H1 (cell line): ENCODE results near the gene ST6GALNAC3. TPM values are rescaled to one million over a fixed set of nuclear protein-coding genes. Genes with fewer than 3 reads are reported as not detected.

Experiments used
- CEBPB ChIP-seq: IDR thresholded peaks from 2 replicates; pipeline ENCODE4 v1.6.1; 2012; ENCODE audit warnings: low read depth, low read length
- CTBP2 ChIP-seq: IDR thresholded peaks from 2 replicates; pipeline ENCODE4 v1.7.0; 2011; ENCODE audit warnings: borderline replicate concordance, mild to moderate bottlenecking, moderate library complexity, mixed read lengths, low read length; ENCODE audit not compliant: insufficient read depth, insufficient read length
- POLR2A ChIP-seq, 2 experiments: IDR thresholded peaks; 1 replicate in 1 of 2; 2 replicates in 1 of 2; pipeline ENCODE4 v1.6.1; 2011; ENCODE audit warnings: low read depth in 2 of 2, low read length in 2 of 2, mild to moderate bottlenecking in 2 of 2; ENCODE audit errors: control extremely low read depth in 1 of 2
- SAP30 ChIP-seq: fragments of 300-600 bp; sonication (generic); IDR thresholded peaks from 2 replicates; pipeline ENCODE4 v1.7.1; 2012; ENCODE audit warnings: low read length, moderate library complexity, mild to moderate bottlenecking, inconsistent platforms; ENCODE audit not compliant: insufficient read depth, insufficient replicate concordance
- SIN3A ChIP-seq, 2 experiments: IDR thresholded peaks in 1 of 2; conservative IDR thresholded peaks in 1 of 2; 2 replicates each; pipeline ENCODE4 v1.6.1; 2011 to 2012; ENCODE audit warnings: low read length in 2 of 2, improper control_type of control experiment in 1 of 2, low read depth in 1 of 2, mild to moderate bottlenecking in 1 of 2
- SIX5 ChIP-seq: IDR thresholded peaks from 2 replicates; pipeline ENCODE4 v1.6.1; 2011; ENCODE audit warnings: mild to moderate bottlenecking, low read depth, low read length
- SP4 ChIP-seq: IDR thresholded peaks from 2 replicates; pipeline ENCODE4 v1.6.1; 2012; ENCODE audit warnings: low read length, inconsistent platforms
- ZNF274 ChIP-seq: IDR thresholded peaks from 2 replicates; pipeline ENCODE4 v1.7.0; 2012; ENCODE audit warnings: low read length, borderline replicate concordance; ENCODE audit errors: extremely low read depth
- polyA plus RNA-seq, 7 experiments: library from polyadenylated mRNA; depleted of rRNA in 3 of 7; stranded (reverse) in 5 of 7; unstranded in 2 of 7; fragments of >200 nt in 5 of 7; fragments of 200-250 nt in 2 of 7; gene quantifications; 1 replicate in 5 of 7; 2 replicates in 1 of 7; 4 replicates in 1 of 7; pipeline versions ENCODE4 v1.2.1 to v1.2.3, GENCODE V29; 2011 to 2013; ENCODE audit warnings: missing spikeins in 2 of 7, mixed read lengths in 2 of 7
- total RNA-seq: library from RNA; stranded (reverse); fragmentation: NEBNext Ultra II Directional; extraction: Animal tissue kit (Norgen Biotek cat#: 25700); gene quantifications from 2 replicates; pipeline ENCODE4 v1.2.1, GENCODE V29; 2021
- TF ChIP-seq, protein P1 (sequence below): fragments of 300-600 bp; sonication (generic); IDR thresholded peaks from 2 replicates; pipeline ENCODE4 v1.7.1; 2012; ENCODE audit warnings: low read length, moderate library complexity, mild to moderate bottlenecking, inconsistent platforms; ENCODE audit not compliant: insufficient replicate concordance
- TF ChIP-seq, protein P2 (sequence below): IDR thresholded peaks from 2 replicates; pipeline ENCODE4 v1.6.1; 2012; ENCODE audit warnings: inconsistent platforms

Gene ST6GALNAC3
- total and polyA plus RNA-seq, 2 of the 8 experiments (the other 6 are each of a cell fraction or from before 2014, with no cell fraction given), result 4.9 to 19.0 TPM

DNA sequence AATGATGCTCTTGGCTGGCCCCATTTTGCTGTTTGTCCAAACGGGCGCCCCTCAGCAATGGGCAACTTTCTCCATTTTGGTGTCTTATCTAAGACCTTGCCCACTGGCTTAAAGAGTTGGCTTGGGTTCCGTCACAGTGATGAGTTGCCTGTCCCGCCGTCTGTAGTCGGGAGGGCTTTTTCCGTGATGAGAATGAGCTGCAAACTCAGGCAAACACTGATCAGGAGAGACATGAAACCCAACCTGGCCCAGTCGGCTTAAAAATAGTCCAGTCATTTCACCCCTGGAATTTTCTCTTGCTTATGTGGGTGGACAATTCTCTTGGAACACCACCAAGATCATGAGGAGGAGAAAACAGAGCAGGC lies 79.3 kb downstream of the ST6GALNAC3 start (continued):
- TF ChIP-seq, protein P1, sequence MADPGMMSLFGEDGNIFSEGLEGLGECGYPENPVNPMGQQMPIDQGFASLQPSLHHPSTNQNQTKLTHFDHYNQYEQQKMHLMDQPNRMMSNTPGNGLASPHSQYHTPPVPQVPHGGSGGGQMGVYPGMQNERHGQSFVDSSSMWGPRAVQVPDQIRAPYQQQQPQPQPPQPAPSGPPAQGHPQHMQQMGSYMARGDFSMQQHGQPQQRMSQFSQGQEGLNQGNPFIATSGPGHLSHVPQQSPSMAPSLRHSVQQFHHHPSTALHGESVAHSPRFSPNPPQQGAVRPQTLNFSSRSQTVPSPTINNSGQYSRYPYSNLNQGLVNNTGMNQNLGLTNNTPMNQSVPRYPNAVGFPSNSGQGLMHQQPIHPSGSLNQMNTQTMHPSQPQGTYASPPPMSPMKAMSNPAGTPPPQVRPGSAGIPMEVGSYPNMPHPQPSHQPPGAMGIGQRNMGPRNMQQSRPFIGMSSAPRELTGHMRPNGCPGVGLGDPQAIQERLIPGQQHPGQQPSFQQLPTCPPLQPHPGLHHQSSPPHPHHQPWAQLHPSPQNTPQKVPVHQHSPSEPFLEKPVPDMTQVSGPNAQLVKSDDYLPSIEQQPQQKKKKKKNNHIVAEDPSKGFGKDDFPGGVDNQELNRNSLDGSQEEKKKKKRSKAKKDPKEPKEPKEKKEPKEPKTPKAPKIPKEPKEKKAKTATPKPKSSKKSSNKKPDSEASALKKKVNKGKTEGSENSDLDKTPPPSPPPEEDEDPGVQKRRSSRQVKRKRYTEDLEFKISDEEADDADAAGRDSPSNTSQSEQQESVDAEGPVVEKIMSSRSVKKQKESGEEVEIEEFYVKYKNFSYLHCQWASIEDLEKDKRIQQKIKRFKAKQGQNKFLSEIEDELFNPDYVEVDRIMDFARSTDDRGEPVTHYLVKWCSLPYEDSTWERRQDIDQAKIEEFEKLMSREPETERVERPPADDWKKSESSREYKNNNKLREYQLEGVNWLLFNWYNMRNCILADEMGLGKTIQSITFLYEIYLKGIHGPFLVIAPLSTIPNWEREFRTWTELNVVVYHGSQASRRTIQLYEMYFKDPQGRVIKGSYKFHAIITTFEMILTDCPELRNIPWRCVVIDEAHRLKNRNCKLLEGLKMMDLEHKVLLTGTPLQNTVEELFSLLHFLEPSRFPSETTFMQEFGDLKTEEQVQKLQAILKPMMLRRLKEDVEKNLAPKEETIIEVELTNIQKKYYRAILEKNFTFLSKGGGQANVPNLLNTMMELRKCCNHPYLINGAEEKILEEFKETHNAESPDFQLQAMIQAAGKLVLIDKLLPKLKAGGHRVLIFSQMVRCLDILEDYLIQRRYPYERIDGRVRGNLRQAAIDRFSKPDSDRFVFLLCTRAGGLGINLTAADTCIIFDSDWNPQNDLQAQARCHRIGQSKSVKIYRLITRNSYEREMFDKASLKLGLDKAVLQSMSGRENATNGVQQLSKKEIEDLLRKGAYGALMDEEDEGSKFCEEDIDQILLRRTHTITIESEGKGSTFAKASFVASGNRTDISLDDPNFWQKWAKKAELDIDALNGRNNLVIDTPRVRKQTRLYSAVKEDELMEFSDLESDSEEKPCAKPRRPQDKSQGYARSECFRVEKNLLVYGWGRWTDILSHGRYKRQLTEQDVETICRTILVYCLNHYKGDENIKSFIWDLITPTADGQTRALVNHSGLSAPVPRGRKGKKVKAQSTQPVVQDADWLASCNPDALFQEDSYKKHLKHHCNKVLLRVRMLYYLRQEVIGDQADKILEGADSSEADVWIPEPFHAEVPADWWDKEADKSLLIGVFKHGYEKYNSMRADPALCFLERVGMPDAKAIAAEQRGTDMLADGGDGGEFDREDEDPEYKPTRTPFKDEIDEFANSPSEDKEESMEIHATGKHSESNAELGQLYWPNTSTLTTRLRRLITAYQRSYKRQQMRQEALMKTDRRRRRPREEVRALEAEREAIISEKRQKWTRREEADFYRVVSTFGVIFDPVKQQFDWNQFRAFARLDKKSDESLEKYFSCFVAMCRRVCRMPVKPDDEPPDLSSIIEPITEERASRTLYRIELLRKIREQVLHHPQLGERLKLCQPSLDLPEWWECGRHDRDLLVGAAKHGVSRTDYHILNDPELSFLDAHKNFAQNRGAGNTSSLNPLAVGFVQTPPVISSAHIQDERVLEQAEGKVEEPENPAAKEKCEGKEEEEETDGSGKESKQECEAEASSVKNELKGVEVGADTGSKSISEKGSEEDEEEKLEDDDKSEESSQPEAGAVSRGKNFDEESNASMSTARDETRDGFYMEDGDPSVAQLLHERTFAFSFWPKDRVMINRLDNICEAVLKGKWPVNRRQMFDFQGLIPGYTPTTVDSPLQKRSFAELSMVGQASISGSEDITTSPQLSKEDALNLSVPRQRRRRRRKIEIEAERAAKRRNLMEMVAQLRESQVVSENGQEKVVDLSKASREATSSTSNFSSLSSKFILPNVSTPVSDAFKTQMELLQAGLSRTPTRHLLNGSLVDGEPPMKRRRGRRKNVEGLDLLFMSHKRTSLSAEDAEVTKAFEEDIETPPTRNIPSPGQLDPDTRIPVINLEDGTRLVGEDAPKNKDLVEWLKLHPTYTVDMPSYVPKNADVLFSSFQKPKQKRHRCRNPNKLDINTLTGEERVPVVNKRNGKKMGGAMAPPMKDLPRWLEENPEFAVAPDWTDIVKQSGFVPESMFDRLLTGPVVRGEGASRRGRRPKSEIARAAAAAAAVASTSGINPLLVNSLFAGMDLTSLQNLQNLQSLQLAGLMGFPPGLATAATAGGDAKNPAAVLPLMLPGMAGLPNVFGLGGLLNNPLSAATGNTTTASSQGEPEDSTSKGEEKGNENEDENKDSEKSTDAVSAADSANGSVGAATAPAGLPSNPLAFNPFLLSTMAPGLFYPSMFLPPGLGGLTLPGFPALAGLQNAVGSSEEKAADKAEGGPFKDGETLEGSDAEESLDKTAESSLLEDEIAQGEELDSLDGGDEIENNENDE, result no peak
- TF ChIP-seq SIN3A (conservative IDR thresholded peaks at IDR 0.05 in 1 of 2, IDR thresholded peaks at IDR 0.05 in 1 of 2; ENCODE audit: low read depth in 1 of 2, low read length in 2 of 2) (no peak), ZNF274 (no peak), SAP30 (no peak), POLR2A (IDR thresholded peaks at IDR 0.05; ENCODE audit: control extremely low read depth in 1 of 2, low read depth in 2 of 2, low read length in 2 of 2) (no peak), CTBP2 (no peak), SP4 (no peak), SIX5 (no peak), CEBPB (no peak)
- TF ChIP-seq, protein P2, sequence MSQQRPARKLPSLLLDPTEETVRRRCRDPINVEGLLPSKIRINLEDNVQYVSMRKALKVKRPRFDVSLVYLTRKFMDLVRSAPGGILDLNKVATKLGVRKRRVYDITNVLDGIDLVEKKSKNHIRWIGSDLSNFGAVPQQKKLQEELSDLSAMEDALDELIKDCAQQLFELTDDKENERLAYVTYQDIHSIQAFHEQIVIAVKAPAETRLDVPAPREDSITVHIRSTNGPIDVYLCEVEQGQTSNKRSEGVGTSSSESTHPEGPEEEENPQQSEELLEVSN, result no peak
